BE2C (cell line): ENCODE measurements around the gene L1CAM.

Experiments used
- DNase-seq: peaks from one replicate; pipeline ENCODE4 v3.0.0-alpha.2; 2020
- H3K27me3 ChIP-seq: fragments of 250-450 bp; sonication (Bioruptor Pico); 2 replicates; pipeline ENCODE4 v1.5.1; 2020; ENCODE audit warnings: mild to moderate bottlenecking
- H3K36me3 ChIP-seq: fragments of 250-450 bp; sonication (Bioruptor Pico); 2 replicates; pipeline ENCODE4 v1.5.1; 2020; ENCODE audit warnings: mild to moderate bottlenecking
- H3K4me1 ChIP-seq: fragments of 250-450 bp; sonication (Bioruptor Pico); 2 replicates; pipeline ENCODE4 v1.5.1; 2020
- H3K4me3 ChIP-seq: 2 replicates; pipeline ENCODE4 v1.5.1; 2011; ENCODE audit warnings: low read depth, low read length
- H3K9me3 ChIP-seq: fragments of 250-450 bp; sonication (Bioruptor Pico); 2 replicates; pipeline ENCODE4 v1.5.1; 2020
- TF ChIP-seq, protein P1 (sequence below): IDR thresholded peaks from 2 replicates; pipeline ENCODE4 v1.5.1; 2012; ENCODE audit warnings: mild to moderate bottlenecking, low read depth, low read length

L1CAM gene

GRCh38 chrX:153836921-153837320 is 49.1 kb downstream of the L1CAM start:
- no peaks in the 10 kb centered on the region for H3K9me3 ChIP-seq
- DNase-seq: no peak
- no peaks in the 10 kb centered on the region for H3K27me3 ChIP-seq
- TF ChIP-seq, protein P1, sequence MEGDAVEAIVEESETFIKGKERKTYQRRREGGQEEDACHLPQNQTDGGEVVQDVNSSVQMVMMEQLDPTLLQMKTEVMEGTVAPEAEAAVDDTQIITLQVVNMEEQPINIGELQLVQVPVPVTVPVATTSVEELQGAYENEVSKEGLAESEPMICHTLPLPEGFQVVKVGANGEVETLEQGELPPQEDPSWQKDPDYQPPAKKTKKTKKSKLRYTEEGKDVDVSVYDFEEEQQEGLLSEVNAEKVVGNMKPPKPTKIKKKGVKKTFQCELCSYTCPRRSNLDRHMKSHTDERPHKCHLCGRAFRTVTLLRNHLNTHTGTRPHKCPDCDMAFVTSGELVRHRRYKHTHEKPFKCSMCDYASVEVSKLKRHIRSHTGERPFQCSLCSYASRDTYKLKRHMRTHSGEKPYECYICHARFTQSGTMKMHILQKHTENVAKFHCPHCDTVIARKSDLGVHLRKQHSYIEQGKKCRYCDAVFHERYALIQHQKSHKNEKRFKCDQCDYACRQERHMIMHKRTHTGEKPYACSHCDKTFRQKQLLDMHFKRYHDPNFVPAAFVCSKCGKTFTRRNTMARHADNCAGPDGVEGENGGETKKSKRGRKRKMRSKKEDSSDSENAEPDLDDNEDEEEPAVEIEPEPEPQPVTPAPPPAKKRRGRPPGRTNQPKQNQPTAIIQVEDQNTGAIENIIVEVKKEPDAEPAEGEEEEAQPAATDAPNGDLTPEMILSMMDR: no peak
- no peak overlapping the region for H3K4me3 ChIP-seq
- H3K36me3 ChIP-seq: no peaks in the 10 kb centered on the region
- H3K4me1 ChIP-seq: no peaks in the 10 kb centered on the region

DNA sequence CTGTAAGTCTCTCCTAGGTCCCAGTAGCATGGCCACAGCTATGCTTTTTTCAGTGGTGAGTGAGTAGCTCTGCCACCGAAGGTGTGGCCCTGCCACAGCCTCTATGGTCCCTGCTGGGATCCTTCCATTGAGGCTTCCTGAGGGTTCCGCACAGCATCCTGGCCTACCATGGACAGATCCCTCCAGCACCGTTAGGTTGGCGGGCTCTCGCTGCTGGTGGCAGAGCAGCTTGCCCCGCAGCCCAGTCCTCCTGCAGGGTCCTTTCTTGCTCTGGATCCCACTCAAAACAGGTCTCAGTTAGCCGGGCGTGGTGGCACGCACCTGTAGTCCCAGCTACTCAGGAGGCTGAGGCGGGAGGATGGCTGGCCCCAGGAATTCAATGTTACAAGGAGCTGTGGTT is 53.2 kb downstream of the L1CAM start:
- Histone ChIP-seq H3K27me3 (no peaks in the 10 kb centered on the region), H3K4me3 (no peak overlapping the region), H3K36me3 (no peaks in the 10 kb centered on the region), H3K9me3 (no peaks in the 10 kb centered on the region), H3K4me1 (no peaks in the 10 kb centered on the region)
- TF ChIP-seq, protein P1: no peak
- no peak for DNase-seq

GRCh38 chrX:153831429-153832150 is 54.4 kb downstream of the L1CAM start:
- Histone ChIP-seq H3K9me3 (no peaks in the 10 kb centered on the region), H3K4me3 (no peak overlapping the region; the same call in 1 of the 2 replicates), H3K4me1 (no peaks in the 10 kb centered on the region), H3K27me3 (no peaks in the 10 kb centered on the region), H3K36me3 (no peaks in the 10 kb centered on the region)
- TF ChIP-seq, protein P1: no peak
- DNase-seq: no peak

DNA sequence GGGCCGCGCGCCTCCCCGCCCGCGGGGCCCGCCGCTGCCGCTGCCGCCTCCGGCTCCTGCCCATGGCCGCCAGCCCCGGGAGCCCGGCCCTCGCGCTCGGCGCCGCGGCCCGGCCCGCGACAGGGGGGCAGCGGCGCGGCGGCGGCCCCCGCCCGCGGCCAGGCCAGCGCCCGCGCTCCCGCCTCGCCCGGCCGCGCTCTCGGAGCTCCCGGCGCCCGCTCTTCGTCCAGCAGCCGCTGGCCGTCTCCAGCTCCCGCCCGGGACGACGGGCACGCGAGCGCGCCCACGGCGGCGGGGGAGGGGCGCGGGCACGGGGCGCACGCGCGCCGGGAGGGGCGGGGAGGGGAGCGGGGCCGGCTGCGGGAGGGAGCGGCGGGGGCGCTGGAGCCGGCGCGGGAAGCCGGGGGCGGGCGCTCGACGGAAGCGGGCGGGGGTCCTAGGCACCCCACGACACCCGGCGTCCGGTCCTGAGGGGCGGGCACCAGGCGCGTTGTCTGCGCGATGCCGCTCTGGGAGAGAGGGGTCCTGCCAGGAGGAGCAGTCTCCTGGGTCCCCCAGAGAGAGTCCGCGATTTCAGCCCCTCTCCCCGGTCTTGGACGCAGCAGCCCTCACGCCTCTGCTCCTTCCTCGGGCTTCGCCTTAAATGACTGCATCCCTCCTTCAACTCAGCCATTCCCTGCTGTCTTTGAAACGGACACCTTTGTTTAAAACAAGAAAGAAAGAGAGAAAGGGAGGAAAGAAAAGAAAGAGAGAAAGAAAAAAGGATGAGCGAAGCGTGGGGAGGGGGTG is 55.1 kb downstream of the L1CAM start:
- Histone ChIP-seq H3K36me3 (no peaks in the 10 kb centered on the region), H3K4me1 (no peaks in the 10 kb centered on the region), H3K4me3 (peak overlapping the region; percentile 28), H3K27me3 (no peaks in the 10 kb centered on the region), H3K9me3 (no peaks in the 10 kb centered on the region)
- no peak for DNase-seq
- TF ChIP-seq, protein P1: no peak

GRCh38 chrX:153829799-153830639 is 56.0 kb downstream of the L1CAM start, which contains the start of gene PDZD4:
Gene PDZD4, minus strand, starts transcription at chrX:153830544. Its CDS starts 246 bp downstream, at chrX:153830298.
- Histone ChIP-seq H3K9me3 (no peaks in the 10 kb centered on the region), H3K4me1 (no peaks in the 10 kb centered on the region), H3K36me3 (no peaks in the 10 kb centered on the region), H3K27me3 (no peaks in the 10 kb centered on the region), H3K4me3 (peak within 1 kb of the TSS; percentile 63)
- peak; percentile 48 for DNase-seq
- TF ChIP-seq, protein P1: no peak
